NCI-H510A (cell line): ENCODE measurements around the gene SELENOF.
"Not testable (repeated sequence)": the region's sequence is repeated elsewhere in the genome, so short reads cannot be mapped to it uniquely, and the experiment has no call there.

Source experiments
- DNase-seq: peaks from one replicate; lab custom pipeline; 2025; lab: John Stamatoyannopoulos, UW

SELENOF gene

GRCh38 chr1:86916752-86917151 is 2.8 kb upstream of the SELENOF start:
- no peak for DNase-seq

DNA sequence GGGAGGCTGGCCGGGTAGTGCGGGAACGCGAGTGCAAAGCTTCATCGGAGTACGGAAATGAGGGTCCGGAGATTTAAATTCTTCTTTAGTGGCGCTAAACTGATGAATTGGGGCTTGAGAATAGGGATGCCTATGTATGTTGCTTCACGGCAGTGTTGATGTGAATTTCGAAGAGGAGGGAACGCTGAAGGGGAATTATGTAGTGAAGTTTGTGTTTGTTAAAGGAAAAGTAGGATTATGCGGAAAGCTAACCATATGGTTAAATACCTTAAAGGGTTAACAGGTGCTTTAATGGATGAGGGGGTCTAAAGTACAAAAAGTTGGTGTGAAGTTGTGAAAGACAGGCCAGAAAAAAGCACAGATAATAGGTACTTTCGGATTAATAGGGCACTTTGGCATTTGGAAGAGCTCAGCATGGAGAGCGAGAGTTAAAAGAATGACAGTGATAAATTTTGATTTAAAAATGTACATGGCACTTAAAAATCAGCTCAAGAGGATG is 1.9 kb upstream of the SELENOF start:
- DNase-seq = no peak

GRCh38 chr1:86914998-86915736 is 1.2 kb upstream of the SELENOF start:
- DNase-seq = peak; percentile 60

DNA sequence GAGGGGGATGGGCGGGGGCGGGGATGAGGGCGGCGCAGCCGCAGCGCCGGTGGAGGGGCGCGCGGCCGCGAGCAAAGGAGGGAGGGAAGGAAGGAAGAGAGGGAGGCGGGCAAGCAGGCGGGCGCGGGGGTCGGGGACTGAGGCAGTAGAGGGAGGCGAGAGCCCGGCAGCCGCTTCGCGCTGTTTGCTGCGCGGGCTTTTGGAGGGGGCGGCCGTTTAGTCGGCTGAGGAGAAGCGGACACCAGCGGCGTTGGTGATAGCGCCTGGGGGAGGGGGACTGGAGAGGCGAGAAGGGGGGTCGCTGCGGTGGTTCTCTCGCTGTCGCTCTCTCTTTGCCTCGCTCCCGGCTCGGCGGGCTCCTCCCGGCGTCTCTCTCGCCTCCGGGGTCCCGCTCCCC is 673 bp upstream of the SELENOF start, which contains the start of gene HS2ST1:
Gene HS2ST1 (plus strand): TSS at position 35 of the 397 bp plus-strand sequence.
- DNase-seq = no peak

- DNase-seq = peak; percentile 30
These were observed 479 bp downstream of the SELENOF start for GRCh38 chr1:86913399-86913895.

DNA sequence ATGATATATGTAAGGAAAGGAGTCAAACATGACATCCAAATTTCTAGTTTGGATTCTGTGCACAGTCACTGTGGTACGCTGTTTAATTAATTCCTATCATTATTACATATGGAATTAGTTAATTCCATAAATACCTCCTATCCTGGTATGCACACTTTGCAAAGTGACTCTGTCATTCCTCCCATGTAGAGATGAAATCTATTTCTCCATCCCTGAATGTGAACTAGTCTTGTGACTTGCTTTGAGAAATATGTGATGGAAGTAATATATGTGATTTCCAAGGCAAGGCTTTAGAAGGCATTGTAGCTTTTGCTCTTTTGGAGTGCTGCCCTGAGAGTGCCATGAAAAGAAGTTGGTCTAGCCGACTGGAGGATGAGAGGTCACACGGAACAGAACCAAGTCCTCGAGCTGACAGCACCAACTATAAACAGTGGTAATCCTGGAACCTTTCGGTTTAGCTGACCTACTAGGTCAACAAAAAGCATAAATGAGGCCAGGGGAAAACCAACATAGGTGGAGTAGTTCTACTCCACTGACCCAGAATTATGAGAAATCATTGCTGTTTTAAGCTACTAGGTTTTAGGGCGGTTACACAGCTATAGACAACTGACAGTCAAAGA is 1.5 kb downstream of the SELENOF start:
- no peak for DNase-seq

DNA sequence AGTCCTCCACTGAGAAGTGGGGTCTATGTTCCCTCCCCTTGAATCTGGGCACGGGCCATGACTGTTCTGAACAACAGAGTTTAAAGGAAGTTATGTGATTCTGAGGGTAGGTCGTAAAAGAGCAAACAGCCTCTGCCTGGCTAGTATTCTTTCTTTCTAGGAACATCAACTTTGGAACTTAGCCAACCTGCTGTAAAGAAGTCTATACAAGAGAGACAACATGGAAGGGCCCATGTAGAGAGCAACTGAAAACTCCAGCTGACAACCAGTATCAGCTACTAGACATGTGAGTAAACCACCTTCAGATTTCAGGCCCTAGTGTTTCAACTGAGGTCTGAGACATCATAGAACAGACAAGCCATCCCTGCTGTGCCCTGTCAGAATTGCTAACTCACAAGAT is 7.5 kb downstream of the SELENOF start:
- DNase-seq = peak; percentile 4

DNA sequence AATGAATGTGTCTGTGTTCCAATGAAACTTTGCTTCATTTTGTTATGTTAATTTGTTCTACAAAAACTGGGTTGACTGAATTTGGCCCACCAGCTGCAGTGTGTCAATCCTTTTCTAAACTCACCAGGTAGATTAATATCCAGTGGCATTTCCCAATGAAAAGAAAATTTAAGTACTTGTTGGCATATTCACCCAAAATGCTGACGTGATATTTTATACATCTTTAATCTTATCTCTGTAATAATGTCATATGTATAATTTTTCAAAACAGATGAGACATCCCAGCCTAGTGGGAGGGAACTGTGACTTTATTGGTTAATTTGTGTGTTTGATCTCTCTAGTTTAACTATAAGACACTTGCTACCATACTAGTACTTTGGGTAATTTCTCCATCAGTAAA is 8.1 kb downstream of the SELENOF start:
- DNase-seq = no peak

- DNase-seq = not testable (repeated sequence)
These were observed 14.5 kb downstream of the SELENOF start for GRCh38 chr1:86899401-86899800.

GRCh38 chr1:86888327-86888726 is 25.6 kb downstream of the SELENOF start:
- DNase-seq = no peak

DNA sequence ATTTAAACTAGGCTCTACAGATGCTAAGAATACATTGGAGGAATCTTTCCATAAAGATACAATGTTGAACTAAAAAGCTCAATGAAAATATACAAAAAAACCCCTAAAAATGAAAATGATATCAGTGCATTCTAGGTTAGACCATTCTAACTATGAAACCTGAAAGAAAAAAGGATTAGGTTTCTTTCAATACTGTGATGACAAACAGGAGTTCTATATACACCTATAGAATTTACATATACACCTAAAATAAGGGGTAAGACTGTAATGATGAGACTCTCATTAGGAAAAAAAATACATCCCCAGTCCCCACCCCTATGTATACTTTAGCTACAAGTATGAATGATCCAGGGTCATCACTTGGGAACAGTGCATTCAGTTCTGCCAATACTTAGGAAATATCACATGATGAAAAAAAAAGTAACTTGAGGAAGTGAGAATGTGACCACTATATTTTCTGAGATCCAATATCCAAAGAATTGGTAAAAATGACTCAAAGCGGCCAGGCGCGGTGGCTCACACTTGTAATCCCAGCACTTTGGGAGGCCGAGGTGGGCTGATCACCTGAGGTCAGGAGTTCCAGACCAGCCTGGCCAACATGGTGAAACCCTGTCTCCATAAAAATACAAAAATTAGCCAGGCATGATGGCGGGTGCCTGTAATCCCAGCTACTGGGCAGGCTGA is 26.3 kb downstream of the SELENOF start:
- no peak for DNase-seq

GRCh38 chr1:86875722-86876121 is 38.2 kb downstream of the SELENOF start:
- no peak for DNase-seq

- DNase-seq = no peak
These were observed 41.8 kb downstream of the SELENOF start for GRCh38 chr1:86872086-86872485.

- no peak for DNase-seq
These were observed 42.9 kb downstream of the SELENOF start for GRCh38 chr1:86871001-86871400.

GRCh38 chr1:86868477-86868876 is 45.4 kb downstream of the SELENOF start:
- no peak for DNase-seq

GRCh38 chr1:86867278-86867677 is 46.6 kb downstream of the SELENOF start:
- DNase-seq = not testable (repeated sequence)

- no peak for DNase-seq
These were observed 47.3 kb downstream of the SELENOF start for GRCh38 chr1:86866665-86867064.

- DNase-seq = no peak
These were observed 47.8 kb downstream of the SELENOF start for GRCh38 chr1:86865973-86866637.

- no peak for DNase-seq
These were observed 51.0 kb downstream of the SELENOF start for GRCh38 chr1:86862920-86863319.

DNA sequence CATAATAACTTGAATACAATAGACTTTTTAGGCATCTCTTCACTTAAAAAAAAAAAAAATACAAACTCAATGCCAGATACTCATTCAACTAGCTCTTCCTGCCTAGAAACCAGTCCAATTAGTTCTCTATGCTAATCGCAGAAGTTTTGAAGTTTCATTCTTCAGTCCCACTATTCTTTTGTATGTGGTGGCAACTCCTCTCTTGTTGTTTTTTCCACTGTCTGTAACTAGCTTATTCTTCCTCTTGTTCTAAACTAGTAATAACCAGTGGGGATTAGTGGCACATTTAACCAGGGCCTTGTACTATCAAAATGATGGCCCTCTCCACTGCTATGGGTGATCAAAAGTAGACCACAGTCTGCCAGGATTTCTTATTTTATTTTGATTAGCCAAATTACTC is 52.5 kb downstream of the SELENOF start:
- DNase-seq = no peak

DNA sequence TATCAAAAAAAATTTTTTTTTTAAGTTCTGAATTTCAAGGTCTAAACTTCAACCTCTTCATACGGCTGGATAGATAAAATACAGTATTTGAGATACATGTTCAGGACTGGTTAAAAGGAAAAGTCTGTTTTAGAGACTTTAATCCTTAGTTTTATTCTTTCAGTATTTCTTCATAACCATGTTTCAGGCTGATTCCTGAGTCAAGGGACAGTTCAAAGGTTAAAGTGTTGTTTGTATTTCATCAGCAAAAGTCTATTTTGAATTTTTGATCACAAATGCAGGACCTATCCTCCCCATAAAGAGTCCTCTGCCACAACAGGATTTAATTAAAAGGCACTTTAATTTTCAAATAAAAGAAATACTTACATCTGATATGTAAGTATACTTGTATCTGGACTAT is 53.5 kb downstream of the SELENOF start:
- no peak for DNase-seq

DNA sequence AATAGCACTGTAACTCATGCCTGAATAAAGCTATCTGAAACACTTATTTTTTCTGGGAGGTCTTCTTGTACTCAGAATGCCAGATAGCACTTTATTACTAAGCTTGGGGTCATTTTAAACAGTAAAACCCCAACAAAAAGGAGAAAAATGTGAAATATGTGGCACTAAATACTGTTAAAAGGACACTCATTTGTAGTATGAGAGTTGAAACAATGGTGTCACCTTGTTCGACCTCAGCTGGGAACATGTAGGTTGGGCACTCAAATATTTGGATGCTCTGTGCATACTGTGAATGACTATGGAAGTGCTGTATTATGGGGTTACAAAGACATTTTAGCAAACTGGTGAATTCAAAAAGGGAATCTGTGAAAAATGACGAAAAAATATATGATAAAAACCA is 53.9 kb downstream of the SELENOF start:
- DNase-seq = no peak
